NOMO-1 treated with DMSO at 0.1 percent for 48 hours (cell line): ENCODE measurements around the gene FAM234A.

Source experiments
- DNase-seq: peaks from one replicate; lab custom pipeline; 2025; ENCODE audit not compliant: unreplicated experiment; lab: John Stamatoyannopoulos, UW

The FAM234A gene

DNA sequence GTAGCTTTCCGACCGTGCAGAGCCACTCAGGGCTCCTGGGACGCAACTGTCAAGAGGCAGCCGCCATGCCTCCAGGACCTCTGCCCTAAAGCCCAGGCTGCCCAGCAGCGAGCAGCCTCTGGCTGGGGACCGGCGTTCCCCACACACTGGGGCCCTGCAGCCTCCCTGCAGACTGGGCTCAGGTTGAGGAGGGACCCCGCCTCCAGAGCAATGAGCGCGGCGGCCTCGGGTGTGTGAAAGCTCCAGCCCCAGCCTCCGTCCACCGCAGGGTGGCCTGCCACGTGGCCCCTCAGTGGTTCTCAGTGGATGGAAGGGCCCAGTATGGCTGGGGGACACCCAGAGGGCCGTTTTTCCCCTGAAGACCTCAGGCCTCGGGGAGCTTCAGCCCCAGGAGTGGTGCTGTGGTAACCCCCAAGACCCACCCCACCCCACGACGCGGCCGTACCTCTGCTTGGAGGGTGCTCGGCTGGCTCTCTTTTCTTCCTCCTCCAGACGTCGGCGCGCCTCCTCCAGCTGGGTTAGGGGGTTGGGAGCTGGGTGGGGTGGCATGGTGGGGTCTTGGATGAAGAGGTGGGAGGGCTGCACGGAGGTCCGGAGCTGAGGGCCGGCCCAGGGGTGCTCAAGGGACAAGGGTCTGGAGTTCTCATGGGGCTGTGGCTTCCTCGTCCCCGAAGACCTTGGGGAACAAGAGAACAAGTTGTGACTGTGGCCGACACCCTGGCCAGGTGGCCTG is 58.6 kb downstream of the FAM234A start:
- DNase-seq: no peak

DNA sequence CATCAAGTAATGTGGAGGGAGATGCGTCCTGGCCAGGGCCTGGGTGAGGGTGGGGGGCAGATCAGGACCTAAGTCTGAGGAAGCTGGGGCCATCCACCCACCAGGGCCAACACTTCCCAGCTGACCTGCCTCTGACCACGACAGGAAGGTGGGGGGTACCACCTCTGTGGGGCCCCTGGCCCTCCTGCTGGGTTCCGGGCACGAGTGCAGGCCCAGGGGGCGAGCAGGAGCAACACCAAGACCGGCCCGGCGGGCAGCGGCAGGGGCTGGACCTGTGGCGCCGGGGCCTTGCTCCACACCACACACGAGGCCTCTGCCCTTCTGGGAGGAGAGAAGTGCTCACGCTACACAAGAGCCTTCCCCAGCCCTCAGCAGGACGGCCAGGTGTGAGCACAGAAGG is 61.7 kb downstream of the FAM234A start:
- DNase-seq: no peak

GRCh38 chr16:296806-297510 is 62.3 kb downstream of the FAM234A start:
- no peak for DNase-seq

- no peak for DNase-seq
Measured at GRCh38 chr16:297832-298231, 63.2 kb downstream of the FAM234A start.

DNA sequence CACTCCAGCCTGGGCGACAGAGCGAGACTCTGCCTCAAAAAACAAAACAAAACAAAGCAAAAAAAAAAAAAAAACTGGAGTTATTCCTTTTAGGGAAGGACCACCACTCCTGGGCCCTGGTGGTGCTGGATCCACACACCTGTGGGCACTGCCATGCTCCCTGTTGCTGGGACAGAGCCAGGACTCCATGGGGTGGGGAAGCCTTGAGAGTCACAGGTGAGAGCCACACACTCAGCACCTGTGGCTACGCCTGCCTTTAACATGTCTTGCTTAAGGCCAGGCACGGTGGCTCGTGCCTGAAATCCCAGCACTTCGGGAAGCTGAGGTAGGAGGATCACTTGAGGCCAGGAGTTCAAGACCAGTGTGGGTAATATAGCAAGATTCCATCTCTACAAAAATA is 66.6 kb downstream of the FAM234A start:
- no peak for DNase-seq

DNA sequence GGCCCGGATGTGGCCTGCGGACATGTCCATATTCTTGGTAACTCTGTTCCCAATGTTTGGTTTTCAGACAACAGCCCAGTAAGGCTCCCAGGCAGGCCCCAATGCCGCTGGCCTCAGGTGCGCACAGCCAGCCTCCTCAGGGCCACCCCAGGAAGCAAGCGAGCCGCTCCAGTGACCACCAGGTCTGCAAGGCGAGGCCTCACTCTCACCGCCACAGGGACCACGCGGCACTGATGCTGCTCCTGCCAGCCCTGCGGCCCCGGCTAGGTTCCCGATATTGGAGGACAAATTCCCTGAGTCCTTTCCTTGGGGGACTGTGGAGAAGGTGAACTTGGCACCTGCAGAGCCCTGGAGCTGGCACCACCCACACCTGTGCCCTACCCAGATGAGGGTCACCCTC is 67.3 kb downstream of the FAM234A start:
- no peak for DNase-seq

- peak; percentile 20 for DNase-seq
Measured at GRCh38 chr16:303760-304505, 69.3 kb downstream of the FAM234A start.

DNA sequence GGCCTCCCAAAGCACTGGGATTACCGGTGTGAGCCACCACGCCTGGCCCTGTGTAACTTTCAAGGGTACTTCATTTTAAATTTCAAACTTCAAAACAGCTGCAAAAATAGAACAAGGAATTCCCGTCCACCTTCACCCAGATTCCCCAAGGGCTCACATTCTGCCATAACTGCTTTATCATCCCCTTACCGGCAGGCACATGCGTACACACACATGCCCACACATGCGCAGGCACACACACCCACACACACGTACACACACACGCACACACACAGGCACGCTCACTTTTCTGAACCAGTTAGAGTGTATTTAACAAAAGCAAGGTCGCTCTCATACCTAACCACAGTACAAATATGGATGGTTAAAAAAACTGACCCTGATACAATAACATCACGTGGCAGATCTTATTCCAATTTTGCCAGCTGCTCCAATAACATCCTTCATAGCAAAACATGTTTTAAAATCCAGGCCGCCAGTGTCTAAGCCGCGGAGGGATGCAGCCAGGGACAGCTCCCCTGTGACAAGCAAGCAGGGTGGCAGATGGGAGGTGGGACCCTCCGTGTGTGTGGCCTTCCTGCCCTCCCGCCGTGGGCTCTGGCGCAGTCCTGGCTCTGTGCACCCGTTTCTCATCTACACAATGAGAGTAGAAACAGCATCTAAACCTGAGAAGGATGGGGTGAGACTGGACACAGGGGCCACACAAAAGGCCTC is 71.5 kb downstream of the FAM234A start:
- DNase-seq: no peak

DNA sequence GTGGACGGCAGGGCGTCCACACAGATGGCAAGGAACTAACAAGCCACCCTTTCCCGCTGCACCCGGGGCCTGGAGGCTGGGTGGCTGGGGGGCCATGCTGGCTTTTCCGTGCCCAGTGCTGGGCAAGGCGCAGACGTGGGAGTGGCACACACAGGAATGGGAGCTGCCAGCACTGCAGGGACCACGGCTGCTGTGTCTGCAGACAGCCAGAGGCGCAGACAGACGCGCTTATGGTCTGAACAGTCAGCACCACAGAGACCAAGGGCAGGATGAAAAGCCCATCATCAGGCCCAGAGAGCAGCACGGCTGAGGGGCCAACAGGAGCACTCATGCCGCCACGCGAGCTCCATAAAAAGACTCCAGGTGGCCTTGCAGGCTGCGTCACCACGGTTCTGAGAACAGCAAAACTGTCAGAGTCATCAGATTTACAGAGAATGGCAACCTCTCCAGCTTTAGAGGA is 72.3 kb downstream of the FAM234A start:
- no peak for DNase-seq

DNA sequence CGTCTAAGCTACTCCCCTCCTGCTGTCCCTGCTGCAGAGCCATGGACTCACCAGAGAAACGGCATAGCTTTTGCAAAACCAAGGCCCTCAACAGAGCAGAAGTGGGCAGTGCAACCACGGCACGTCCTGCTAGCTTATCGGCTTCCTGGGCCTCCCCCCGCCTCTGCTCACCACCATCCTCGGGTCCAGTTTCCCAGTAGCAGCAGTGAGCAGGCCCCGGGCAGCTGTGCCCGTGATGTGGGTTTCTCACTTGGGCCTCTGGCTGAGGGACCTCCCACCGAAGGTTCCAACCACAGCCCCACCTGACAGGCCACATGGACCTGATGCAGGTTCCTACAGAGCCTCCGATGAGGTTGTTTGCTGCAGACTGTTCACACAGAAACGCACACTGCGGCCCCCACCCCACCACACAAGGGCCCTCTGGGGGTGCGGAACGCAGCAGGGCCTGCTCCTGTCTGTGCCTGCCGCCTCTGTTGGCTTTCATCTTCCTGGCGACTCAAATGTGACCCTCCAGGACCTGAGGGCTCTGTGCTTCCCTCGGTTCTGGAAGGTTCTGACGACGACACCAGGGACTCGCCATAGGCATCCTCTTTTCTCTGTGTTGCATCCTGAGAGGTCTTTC is 73.2 kb downstream of the FAM234A start:
- no peak for DNase-seq

GRCh38 chr16:309476-309875 is 74.9 kb downstream of the FAM234A start:
- DNase-seq: no peak

DNA sequence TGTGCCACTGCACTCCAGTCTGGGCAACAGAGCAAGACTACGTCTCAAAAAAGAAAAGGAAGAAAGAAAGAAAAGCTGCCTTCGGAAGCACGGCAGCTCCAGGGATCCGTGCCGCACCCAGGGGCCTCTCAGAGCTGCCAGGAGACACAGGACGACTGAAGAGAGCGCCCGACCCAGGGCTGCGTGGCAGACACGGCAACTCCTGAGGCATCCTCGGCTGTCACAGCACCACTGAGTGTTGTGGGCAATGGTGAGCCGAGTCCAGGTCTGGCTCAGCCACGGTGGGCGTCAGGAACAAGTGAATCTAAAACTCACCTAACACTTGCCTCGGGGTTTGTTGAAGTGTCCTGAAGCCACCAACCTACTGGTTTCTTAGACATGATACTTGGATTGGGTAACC is 77.1 kb downstream of the FAM234A start:
- no peak for DNase-seq

DNA sequence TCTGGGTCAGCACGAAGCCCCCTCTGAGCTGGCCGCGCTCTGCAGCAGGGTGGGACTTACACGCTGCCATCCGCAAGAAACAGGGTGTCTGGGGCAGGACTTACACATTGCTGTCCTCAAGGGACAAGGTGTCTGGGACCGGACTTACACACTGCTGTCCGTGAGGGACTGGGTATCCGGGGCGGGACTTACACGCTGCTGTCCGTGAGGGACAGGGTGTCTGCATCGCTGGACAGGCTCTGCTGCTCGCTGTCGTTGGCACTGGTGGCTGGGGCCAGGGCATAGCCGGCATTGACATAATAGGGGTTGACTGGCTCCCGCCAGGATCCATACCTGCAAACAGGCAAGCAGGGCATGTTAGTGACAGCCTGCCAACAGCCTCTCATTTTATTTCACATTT is 79.7 kb downstream of the FAM234A start:
- DNase-seq: no peak

GRCh38 chr16:314795-315299 is 80.2 kb downstream of the FAM234A start:
- no peak for DNase-seq
